GM18517 (cell line): ENCODE results near the gene RNF145.

Source experiments
- ATAC-seq: cut with Tn5 transposase; IDR thresholded peaks from one replicate; pipeline ENCODE4 v1.9.1; 2021; ENCODE audit warnings: mild to moderate bottlenecking, moderate library complexity; ENCODE audit not compliant: unreplicated experiment

RNF145 gene

DNA sequence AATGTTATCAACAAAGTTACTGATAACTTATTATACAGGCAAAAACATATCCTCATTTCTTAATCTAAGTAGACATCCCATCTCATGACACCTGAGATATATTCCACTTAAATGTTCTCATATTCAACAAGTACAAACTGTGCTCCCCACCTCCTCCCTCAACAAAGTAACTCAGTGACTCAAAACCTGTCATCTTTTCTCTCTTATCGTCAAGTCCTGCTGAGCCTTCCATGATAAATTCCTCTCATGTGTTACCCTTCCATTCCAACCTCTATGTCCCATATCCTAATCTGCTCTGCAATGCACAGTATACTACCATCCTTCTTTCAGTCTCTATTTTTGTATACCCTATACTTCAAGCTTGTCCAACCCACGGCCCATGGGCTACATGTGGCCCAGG, 13.6 kb downstream of the RNF145 start:
- ATAC-seq, result no peak

GRCh38 chr5:159190170-159190569, 19.2 kb downstream of the RNF145 start:
- ATAC-seq, result no peak

DNA sequence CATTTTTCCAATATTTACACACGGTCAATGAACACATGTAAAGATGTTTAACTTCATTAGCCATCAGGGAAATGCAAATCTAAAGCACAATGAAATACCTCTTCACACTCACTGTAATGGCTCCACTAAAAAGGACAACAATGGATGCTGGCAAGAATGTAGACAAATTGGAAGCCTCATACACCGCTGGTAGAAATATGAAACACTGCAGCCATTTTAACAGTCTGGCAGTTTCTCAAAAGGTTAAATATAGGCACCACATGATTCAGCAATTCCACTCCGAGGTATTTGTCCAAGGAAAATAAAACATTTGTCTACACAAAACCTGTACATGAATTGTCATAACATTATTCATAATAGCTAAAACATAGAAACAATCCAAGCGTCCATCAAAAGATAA, 20.0 kb downstream of the RNF145 start:
- no peak for ATAC-seq

GRCh38 chr5:159187719-159188118, 21.6 kb downstream of the RNF145 start:
- no peak for ATAC-seq

- no peak for ATAC-seq
Measured at GRCh38 chr5:159186319-159186718, 23.0 kb downstream of the RNF145 start.

DNA sequence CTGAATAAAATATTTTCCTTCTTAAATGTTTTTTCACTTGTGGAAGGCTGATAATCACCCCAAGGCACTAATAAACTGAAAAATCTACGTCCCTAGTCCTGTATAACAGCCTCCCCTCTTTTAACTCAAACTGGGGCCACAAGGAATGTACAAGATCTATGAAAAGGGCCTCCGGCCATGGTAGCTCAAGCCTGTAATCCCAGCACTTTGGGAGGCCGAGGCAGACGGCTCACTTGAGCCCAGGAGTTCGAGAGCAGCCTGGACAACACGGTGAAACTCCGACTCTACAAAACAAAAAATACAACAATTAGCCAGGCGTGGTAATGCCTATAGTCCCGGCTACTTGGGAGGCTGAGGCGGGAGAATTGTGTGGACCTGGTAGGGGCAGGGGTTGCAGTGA, 23.6 kb downstream of the RNF145 start:
- no peak for ATAC-seq

DNA sequence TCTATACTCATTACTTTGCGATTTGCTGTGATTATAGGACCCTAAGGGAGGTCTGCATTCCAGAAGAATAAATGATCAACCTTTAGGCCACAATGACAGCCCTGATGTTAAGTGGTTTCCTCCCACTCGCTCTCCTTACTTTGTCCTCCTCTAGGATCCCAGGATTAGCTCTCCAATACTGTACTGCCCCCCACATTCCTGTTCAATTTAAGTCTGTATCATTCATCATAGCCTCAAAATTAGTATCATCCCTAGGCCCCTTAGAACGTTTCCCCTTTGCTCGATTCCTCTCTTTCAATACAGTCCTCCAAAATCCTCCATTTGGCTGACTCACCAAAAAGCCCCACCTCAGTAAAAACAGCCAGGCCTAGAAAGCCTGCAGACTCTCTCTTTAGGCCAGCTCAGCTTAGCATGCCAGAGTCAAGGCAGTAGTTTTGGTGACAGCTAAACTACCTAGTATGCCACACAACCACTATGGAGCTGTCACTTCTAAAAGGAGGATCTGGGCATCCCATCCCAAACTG, 24.4 kb downstream of the RNF145 start:
- ATAC-seq, result no peak

- ATAC-seq, result no peak
Measured at GRCh38 chr5:159184236-159184635, 25.1 kb downstream of the RNF145 start.

- ATAC-seq, result no peak
Measured at GRCh38 chr5:159183247-159183646, 26.1 kb downstream of the RNF145 start.

DNA sequence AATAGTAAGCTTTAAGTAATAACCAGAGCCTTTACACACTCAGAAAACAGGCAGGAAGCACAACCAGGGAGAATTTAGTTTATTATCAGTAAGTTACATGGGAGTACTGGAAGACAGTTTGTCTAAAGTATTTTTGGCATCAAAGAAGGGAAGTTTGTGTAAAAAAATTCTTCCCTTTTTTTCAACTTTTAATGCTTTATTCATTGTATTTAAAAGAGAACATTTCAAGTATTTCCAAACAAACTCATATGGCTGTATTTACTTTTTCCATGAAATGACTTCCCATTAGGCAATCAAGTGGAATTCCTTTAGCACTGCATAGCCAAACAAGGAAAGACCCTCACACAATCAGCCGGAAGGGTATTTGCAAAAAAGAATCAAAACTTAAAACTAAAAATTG, 26.7 kb downstream of the RNF145 start:
- no peak for ATAC-seq

GRCh38 chr5:159181651-159182050, 27.7 kb downstream of the RNF145 start:
- ATAC-seq, result peak; percentile 2

GRCh38 chr5:159181152-159181551, 28.2 kb downstream of the RNF145 start:
- peak; percentile 61 for ATAC-seq

GRCh38 chr5:159179529-159180305, 29.6 kb downstream of the RNF145 start:
- no peak for ATAC-seq

GRCh38 chr5:159178978-159179377, 30.4 kb downstream of the RNF145 start:
- ATAC-seq, result peak; percentile 46

- ATAC-seq, result no peak
Measured at GRCh38 chr5:159175547-159175946, 33.8 kb downstream of the RNF145 start.

DNA sequence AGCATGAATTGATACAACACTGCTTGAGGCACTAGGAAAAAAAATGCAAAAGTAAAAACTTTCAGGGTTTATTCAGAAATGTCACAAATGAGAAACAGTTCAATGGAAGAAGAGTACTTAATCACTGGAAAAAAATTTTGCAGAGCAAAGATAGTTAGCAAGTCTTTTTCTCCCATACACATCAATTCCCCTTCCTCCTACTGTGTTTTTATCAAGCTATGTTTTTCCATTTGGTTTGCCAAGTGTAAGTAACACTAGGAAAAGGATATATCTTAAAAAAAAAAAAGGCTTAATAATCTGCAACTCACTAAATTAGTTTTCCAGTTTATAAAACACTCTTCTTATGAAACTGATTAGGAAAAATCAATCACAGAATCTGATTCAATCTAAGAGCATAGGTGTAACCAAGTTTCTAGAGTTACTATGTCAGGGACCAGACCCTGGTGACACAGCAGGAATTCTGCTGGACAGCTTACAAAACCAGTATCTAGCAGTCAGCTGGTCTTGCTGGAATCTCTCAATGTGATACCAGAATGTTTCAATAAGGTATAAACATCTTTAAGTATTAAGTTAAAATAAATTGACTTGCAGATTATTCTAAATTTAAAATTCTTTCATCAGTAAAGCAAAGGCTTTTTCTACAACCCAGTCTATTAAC, 34.7 kb downstream of the RNF145 start:
- ATAC-seq, result no peak

DNA sequence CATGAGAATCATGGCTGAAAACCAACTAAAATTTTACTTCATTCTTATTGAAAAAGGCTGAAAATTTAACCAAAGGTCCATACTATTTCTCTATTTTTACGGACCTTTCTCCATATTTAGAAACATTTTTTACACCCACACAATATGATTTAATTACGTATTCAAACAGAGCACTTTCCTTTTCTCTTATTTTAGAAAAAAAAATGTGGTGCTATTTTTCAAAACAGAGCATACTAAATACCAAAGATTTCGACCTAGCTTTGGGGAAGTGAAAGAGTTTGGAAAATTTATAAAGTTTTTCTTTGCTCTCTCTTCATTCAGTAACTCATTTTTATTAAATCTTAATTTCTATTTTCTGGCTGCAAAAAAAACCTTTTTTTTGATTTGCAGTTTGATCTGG, 38.1 kb downstream of the RNF145 start:
- no peak for ATAC-seq

DNA sequence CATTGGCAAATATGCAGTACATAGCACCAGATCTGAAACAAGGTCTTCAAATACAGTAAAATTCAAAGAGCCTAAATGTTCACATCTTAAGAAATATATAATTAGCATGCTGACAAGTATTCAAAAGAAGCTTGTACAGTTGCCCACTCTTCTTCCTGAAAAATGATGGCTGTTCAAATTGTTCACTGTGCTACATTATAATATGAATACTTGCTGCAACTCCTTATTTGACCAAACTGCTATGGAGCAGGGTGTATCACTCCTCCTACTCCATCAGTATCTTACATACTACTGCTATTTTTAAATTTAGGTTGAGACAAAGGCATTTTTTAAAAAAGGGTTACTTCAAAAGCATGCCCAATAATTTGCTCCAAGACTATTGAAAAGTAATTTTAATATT, 39.3 kb downstream of the RNF145 start:
- ATAC-seq, result no peak

GRCh38 chr5:159166416-159166815, 42.9 kb downstream of the RNF145 start:
- ATAC-seq, result no peak

DNA sequence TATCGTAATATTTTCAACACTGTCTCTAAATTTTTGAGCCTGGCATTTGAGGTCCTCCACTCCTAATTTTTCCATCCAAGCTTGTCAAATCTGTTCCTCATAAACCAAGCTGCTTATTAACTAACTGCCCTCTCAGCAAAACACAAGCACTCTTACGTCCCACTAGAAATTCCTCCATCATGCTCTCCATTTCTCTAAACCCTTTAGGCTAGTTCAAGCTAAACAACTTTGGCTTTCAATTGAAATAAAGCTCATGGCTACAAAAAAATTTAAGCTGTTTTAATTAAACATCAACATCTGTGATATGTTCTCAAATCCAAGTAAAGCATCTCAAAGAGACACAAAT, 45.7 kb downstream of the RNF145 start:
- no peak for ATAC-seq

DNA sequence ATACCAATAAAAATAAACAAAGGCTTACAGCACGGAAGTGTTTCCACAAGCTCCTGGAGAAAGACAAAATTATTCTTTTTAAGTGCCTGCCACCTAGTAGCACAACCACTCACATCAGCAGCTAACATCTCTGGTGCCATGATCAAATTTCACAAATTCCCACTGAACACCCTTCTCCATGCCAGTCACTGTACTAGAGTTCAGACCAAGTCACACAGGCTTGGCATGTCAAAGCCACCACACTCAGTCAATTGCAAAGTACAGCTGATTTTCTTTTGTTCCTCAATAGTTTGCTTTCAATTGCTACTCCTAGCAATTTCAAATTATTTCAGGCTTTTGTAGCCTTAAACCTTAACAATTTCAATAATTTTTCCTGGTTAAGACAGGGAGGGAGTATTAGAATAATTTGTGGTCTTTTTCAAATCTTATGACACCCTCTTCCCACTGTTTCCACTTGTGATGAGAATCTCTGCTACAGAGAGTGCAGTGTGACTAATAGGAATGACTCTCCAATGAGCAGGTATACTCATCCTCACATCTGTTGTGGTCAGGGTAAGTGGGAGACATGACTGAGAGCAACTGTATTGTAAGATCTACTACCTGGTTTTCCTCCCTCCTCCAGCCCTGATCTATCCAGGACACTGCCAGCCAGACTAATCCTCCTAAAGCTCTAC, 46.2 kb downstream of the RNF145 start:
- ATAC-seq, result no peak
